IMR-90 (cell line): ENCODE measurements around the gene PLEKHH2. TPM values are rescaled to one million over a fixed set of nuclear protein-coding genes. Genes with fewer than 3 reads are reported as not detected.

Experiments
- ATAC-seq: fragments of 200-7000 bp; cut with Tn5 transposase; 2 replicates; pipeline ENCODE4 v1.9.1; 2020; ENCODE audit warnings: low read depth, mild to moderate bottlenecking, moderate library complexity
- BruUV-seq: library from RNA; stranded (reverse); fragments of 400-500 nt; replicated peaks from 2 replicates; lab custom pipeline; 2021; lab: Mats Ljungman, UMichigan
- CTCF ChIA-PET: fragments of 300-600 bp; formaldehyde crosslinking; extraction: SDS; loops from one replicate; lab custom pipeline; 2021; ENCODE audit warnings: antibody characterized with exemption; lab: Yijun Ruan, JAX
- POLR2A ChIA-PET: fragments of 300-600 bp; sonication (Branson Sonifier 250); formaldehyde crosslinking; loops from one replicate; lab custom pipeline; 2022; ENCODE audit warnings: antibody characterized with exemption; ENCODE audit not compliant: unreplicated experiment; lab: Charles Lee
- DNase-seq: peaks from one replicate; pipeline ENCODE4 v3.0.0; 2013
- H2AFZ ChIP-seq: replicated peaks from 2 replicates; pipeline ENCODE3; 2013; ENCODE audit warnings: low read length, mild to moderate bottlenecking; ENCODE audit not compliant: poor library complexity
- H2AK5ac ChIP-seq: 2 replicates; pipeline ENCODE4 v1.6.1; 2013; ENCODE audit warnings: low read depth, low read length, inconsistent platforms
- H2AK9ac ChIP-seq: replicated peaks from 2 replicates; pipeline ENCODE3; 2013; ENCODE audit warnings: mild to moderate bottlenecking, low read depth, low read length, moderate library complexity; ENCODE audit not compliant: poor library complexity
- H2BK120ac ChIP-seq: 2 replicates; pipeline ENCODE4 v1.6.1; 2013; ENCODE audit warnings: low read depth, low read length, inconsistent platforms
- H2BK15ac ChIP-seq: 3 replicates; pipeline ENCODE4 v1.6.1; 2013; ENCODE audit warnings: low read depth, low read length, inconsistent platforms
- H2BK20ac ChIP-seq: 2 replicates; pipeline ENCODE4 v1.6.1; 2013; ENCODE audit warnings: low read depth, mild to moderate bottlenecking, inconsistent platforms, low read length, moderate library complexity
- H2BK5ac ChIP-seq: 2 replicates; pipeline ENCODE4 v1.6.1; 2013; ENCODE audit warnings: mild to moderate bottlenecking, low read depth, low read length, inconsistent platforms; ENCODE audit not compliant: poor library complexity, severe bottlenecking
- H3K14ac ChIP-seq: replicated peaks from 2 replicates; pipeline ENCODE4 v1.6.1; 2013; ENCODE audit warnings: low read depth, low read length, inconsistent platforms
- H3K18ac ChIP-seq: 2 replicates; pipeline ENCODE4 v1.6.1; 2013; ENCODE audit warnings: low read depth, low read length, control low read depth
- H3K23ac ChIP-seq: 2 replicates; pipeline ENCODE4 v1.6.1; 2013; ENCODE audit warnings: low read depth, low read length, inconsistent platforms
- H3K27ac ChIP-seq: 2 replicates; pipeline ENCODE4 v1.5.1; 2013; ENCODE audit warnings: mild to moderate bottlenecking, control low read depth, low read length; ENCODE audit not compliant: insufficient read depth
- H3K27me3 ChIP-seq: 2 replicates; pipeline ENCODE4 v1.6.1; 2013; ENCODE audit warnings: low read length; ENCODE audit not compliant: control insufficient read depth, insufficient read depth
- H3K36me3 ChIP-seq: 2 replicates; pipeline ENCODE4 v1.6.1; 2013; ENCODE audit warnings: low read length, mixed read lengths; ENCODE audit not compliant: control insufficient read depth, insufficient read depth
- H3K4ac ChIP-seq: 2 replicates; pipeline ENCODE4 v1.6.1; 2013; ENCODE audit warnings: low read depth, low read length, inconsistent platforms
- H3K4me1 ChIP-seq: 2 replicates; pipeline ENCODE4 v1.6.1; 2013; ENCODE audit warnings: low read length, mixed read lengths; ENCODE audit not compliant: control insufficient read depth, insufficient read depth
- H3K4me2 ChIP-seq: 2 replicates; pipeline ENCODE4 v1.6.1; 2013; ENCODE audit warnings: low read depth, mild to moderate bottlenecking, control low read depth, low read length, moderate library complexity
- H3K4me3 ChIP-seq: 2 replicates; pipeline ENCODE4 v1.5.1; 2013; ENCODE audit warnings: low read depth, mild to moderate bottlenecking, control low read depth, low read length, moderate library complexity; ENCODE audit not compliant: insufficient read depth
- H3K56ac ChIP-seq: 2 replicates; pipeline ENCODE4 v1.6.1; 2013; ENCODE audit warnings: low read length, inconsistent platforms; ENCODE audit not compliant: insufficient read depth; ENCODE audit errors: extremely low read depth
- H3K79me1 ChIP-seq, 2 experiments: 2 replicates each; pipeline ENCODE4 v1.6.1; 2013; ENCODE audit warnings: low read length in 2 of 2, inconsistent platforms in 1 of 2, low read depth in 1 of 2
- H3K9ac ChIP-seq: 2 replicates; pipeline ENCODE4 v1.6.1; 2013; ENCODE audit warnings: low read depth, low read length, control low read depth
- H3K9me1 ChIP-seq: 2 replicates; pipeline ENCODE4 v1.6.1; 2013; ENCODE audit warnings: low read length, inconsistent platforms; ENCODE audit not compliant: insufficient read depth
- H3K9me3 ChIP-seq: 2 replicates; pipeline ENCODE4 v1.6.1; 2013; ENCODE audit warnings: low read length; ENCODE audit not compliant: control insufficient read depth, insufficient read depth
- H4K20me1 ChIP-seq: 2 replicates; pipeline ENCODE4 v1.6.1; 2013; ENCODE audit warnings: low read length, inconsistent platforms; ENCODE audit not compliant: insufficient read depth
- H4K5ac ChIP-seq: 2 replicates; pipeline ENCODE4 v1.6.1; 2013; ENCODE audit warnings: mild to moderate bottlenecking, low read depth, low read length, control low read depth
- H4K8ac ChIP-seq, 2 experiments: 2 replicates each; pipeline ENCODE4 v1.6.1; 2013; ENCODE audit warnings: low read depth in 2 of 2, low read length in 2 of 2, control low read depth in 1 of 2, inconsistent platforms in 1 of 2
- H4K91ac ChIP-seq: 2 replicates; pipeline ENCODE4 v1.6.1; 2013; ENCODE audit warnings: low read depth, low read length, inconsistent platforms; ENCODE audit not compliant: insufficient read depth
- CEBPB ChIP-seq: IDR thresholded peaks from 2 replicates; pipeline ENCODE4 v1.6.1; 2012; ENCODE audit warnings: low read depth, low read length, improper control_type of control experiment
- MXI1 ChIP-seq: IDR thresholded peaks from 2 replicates; pipeline ENCODE4 v1.6.1; 2012; ENCODE audit warnings: low read depth, mild to moderate bottlenecking, low read length, moderate library complexity, borderline replicate concordance
- WGBS, 2 experiments: methylation state at CpG; one replicate each; pipeline versions ENCODE4 v1.1.5 to v1.1.7; 2013; ENCODE audit warnings: missing lambda C conversion rate in 2 of 2; ENCODE audit not compliant: insufficient read length in 1 of 2; ENCODE audit errors: extremely low coverage in 2 of 2; 5-methylcytosine and 5-hydroxymethylcytosine counted together
- dilution Hi-C: fragments of 300-500 bp; cut with HindIII; formaldehyde crosslinking; loops from one replicate; pipeline ENCODE4 v1.14.3; 2018; ENCODE audit warnings: low sequenced_read_pairs; ENCODE audit not compliant: unreplicated experiment
- in situ Hi-C: fragments of 300-500 bp; cut with MboI; formaldehyde crosslinking; loops from 3 replicates; pipeline ENCODE4 v1.14.3; 2019; ENCODE audit warnings: low sequenced_read_pairs, inconsistent platforms, mixed read lengths
- intact Hi-C: fragments of 100-400 bp; cut with micrococcal nuclease; formaldehyde crosslinking; loops from 2 replicates; pipeline ENCODE4 v1.10.0; 2022
- polyA plus RNA-seq, 3 experiments: library from polyadenylated mRNA; depleted of rRNA; stranded (reverse); fragments of >200 nt; gene quantifications; 2 replicates each; pipeline ENCODE4 v1.2.3, GENCODE V29; 2012; ENCODE audit warnings: low replicate concordance in 1 of 3
- total RNA-seq: library from RNA; depleted of rRNA; stranded (reverse); fragments of >200 nt; gene quantifications from 2 replicates; pipeline ENCODE4 v1.2.3, GENCODE V29; 2012

PLEKHH2 gene
- total and polyA plus RNA-seq, 2 of the 4 experiments (the other 2 are of a cell fraction) = 2.0 to 3.3 TPM

- H3K27ac ChIP-seq = peak overlapping the region; percentile 66; the same call in 1 of the 2 replicates
- no peak overlapping the region for H3K4me3 ChIP-seq
- in situ Hi-C loops (no loop called here), intact Hi-C loops (no loop called here), dilution Hi-C loops (no loop called here)
- H2BK120ac ChIP-seq = peak overlapping the region; percentile 66
- H4K5ac ChIP-seq = peak overlapping the region; percentile 83; the same call in 1 of the 2 replicates
- no peaks in the 10 kb centered on the region for H3K79me1 ChIP-seq
- H3K18ac ChIP-seq = peak overlapping the region; percentile 91
- peak overlapping the region; percentile 23; the same call in 1 of the 2 replicates for H2AK5ac ChIP-seq
- H3K9me3 ChIP-seq = no peaks in the 10 kb centered on the region
- CTCF ChIA-PET = no interaction called here
- no peaks in the 10 kb centered on the region for H3K36me3 ChIP-seq
- H2AFZ ChIP-seq = no peak overlapping the region
- no peak overlapping the region for H2AK9ac ChIP-seq
- TF ChIP-seq MXI1 (no peak), CEBPB (0 out of 2 replicates have a peak, but pooled peaks have one; percentile 17)
- peak overlapping the region; percentile 72; the same call in 1 of the 2 replicates for H4K91ac ChIP-seq
- peak overlapping the region; percentile 45; the same call in 1 of the 3 replicates for H2BK15ac ChIP-seq
- peak overlapping the region in 1 of 2 experiments; percentile 76; a peak in 2 of 4 replicates for H4K8ac ChIP-seq
- DNase-seq (peak; percentile 69), ATAC-seq (peak; percentile 92)
- H3K4me2 ChIP-seq = peak overlapping the region; percentile 97
- no peak overlapping the region; the same call in 1 of the 2 replicates for H3K9ac ChIP-seq
- 100% methylated on average over 1 of the region's 3 CpGs; no CpG with 5 or more reads in 1 of the 2 experiments for WGBS, 2 experiments
- peak overlapping the region; percentile 65 for H2BK5ac ChIP-seq
- H3K14ac ChIP-seq = peak overlapping the region; percentile 46; the same call in 1 of the 2 replicates
- H3K23ac ChIP-seq = peak overlapping the region; percentile 34
- H3K56ac ChIP-seq = peak overlapping the region; percentile 58; the same call in 1 of the 2 replicates
- H4K20me1 ChIP-seq = no peaks in the 10 kb centered on the region
- H2BK20ac ChIP-seq = peak overlapping the region; percentile 70
- POLR2A ChIA-PET = no interaction called here
- peak overlapping the region; percentile 51 for H3K4ac ChIP-seq
- peaks cover 3% of the 10 kb centered on the region for H3K9me1 ChIP-seq
- no peaks in the 10 kb centered on the region; the same call in 1 of the 2 replicates for H3K27me3 ChIP-seq
- BruUV-seq = no TSS peak
- peaks cover 5% of the 10 kb centered on the region for H3K4me1 ChIP-seq
Measured at GRCh38 chr2:43648994-43649701, 12.1 kb downstream of the PLEKHH2 start.
